ENCODE results near the gene BMAL1. TPM values are rescaled to one million over a fixed set of nuclear protein-coding genes. Genes with fewer than 3 reads are reported as not detected.
A peak's percentile ranks its signal among the peaks of the same experiment; 100 is the strongest.

BMAL1 gene
- total and polyA plus RNA-seq, 2 of the 8 experiments (the other 6 are each of a cell fraction or from before 2014, with no cell fraction given) = 6.8 to 6.9 TPM

DNA sequence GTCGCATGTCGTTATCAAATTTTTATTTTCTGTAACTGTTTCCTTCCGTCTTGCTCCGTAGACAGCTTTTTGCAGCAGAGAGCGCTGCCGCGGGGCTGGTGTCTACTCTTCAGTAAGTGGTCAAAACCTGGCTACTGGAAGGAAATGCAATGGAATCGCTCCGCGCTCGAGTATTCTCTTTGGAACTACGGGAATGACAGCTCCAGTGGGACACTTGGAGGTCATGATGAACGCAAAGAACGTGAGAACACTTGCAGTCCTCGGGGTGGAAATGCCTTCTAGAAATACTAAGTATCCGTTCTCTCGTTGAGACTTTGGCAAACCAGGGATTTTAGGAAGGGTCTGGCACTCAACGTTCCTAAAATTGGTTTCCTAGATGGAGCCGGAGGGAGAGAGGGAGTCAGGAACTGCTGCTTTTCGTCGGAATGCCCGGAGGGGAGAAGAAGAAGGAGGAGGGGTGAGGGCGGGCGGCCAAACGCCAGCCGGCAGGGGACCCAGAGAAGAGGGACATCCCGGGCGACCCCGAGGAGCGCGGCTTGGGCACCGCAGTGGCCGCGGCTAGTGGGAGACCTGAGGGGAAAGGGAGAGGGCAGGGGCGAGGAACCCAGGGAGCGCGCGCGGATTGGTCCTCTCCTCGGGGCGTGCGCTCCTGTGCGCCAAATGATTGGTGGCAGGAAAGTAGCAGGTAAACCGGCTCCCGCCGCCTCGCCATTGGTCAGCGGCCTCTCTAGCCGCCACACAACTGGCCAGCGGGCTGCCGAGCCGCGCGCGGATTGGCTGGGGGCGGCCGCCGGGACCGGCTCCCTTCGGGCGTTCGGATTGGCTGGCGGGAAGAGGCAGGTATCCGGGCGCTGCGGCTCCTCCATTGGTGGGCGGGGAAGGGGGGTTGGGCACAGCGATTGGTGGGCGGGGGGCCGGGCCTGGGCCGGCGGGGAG is 490 bp upstream of the BMAL1 start (continued):
- TF ChIP-seq, protein P1, sequence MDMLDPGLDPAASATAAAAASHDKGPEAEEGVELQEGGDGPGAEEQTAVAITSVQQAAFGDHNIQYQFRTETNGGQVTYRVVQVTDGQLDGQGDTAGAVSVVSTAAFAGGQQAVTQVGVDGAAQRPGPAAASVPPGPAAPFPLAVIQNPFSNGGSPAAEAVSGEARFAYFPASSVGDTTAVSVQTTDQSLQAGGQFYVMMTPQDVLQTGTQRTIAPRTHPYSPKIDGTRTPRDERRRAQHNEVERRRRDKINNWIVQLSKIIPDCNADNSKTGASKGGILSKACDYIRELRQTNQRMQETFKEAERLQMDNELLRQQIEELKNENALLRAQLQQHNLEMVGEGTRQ (IDR thresholded peaks at IDR 0.05; ENCODE audit: low read length) = no peak
- TF ChIP-seq SRF (IDR thresholded peaks at IDR 0.05; ENCODE audit: low read depth, low read length) (no peak), PHF8 (conservative IDR thresholded peaks at IDR 0.05; ENCODE audit: low read depth, low read length) (peak; percentile 65), KDM5A (IDR thresholded peaks at IDR 0.05; ENCODE audit: low read length) (no peak), ATF2 (IDR thresholded peaks at IDR 0.05; ENCODE audit: low read length) (no peak)
- TF ChIP-seq, protein P2, sequence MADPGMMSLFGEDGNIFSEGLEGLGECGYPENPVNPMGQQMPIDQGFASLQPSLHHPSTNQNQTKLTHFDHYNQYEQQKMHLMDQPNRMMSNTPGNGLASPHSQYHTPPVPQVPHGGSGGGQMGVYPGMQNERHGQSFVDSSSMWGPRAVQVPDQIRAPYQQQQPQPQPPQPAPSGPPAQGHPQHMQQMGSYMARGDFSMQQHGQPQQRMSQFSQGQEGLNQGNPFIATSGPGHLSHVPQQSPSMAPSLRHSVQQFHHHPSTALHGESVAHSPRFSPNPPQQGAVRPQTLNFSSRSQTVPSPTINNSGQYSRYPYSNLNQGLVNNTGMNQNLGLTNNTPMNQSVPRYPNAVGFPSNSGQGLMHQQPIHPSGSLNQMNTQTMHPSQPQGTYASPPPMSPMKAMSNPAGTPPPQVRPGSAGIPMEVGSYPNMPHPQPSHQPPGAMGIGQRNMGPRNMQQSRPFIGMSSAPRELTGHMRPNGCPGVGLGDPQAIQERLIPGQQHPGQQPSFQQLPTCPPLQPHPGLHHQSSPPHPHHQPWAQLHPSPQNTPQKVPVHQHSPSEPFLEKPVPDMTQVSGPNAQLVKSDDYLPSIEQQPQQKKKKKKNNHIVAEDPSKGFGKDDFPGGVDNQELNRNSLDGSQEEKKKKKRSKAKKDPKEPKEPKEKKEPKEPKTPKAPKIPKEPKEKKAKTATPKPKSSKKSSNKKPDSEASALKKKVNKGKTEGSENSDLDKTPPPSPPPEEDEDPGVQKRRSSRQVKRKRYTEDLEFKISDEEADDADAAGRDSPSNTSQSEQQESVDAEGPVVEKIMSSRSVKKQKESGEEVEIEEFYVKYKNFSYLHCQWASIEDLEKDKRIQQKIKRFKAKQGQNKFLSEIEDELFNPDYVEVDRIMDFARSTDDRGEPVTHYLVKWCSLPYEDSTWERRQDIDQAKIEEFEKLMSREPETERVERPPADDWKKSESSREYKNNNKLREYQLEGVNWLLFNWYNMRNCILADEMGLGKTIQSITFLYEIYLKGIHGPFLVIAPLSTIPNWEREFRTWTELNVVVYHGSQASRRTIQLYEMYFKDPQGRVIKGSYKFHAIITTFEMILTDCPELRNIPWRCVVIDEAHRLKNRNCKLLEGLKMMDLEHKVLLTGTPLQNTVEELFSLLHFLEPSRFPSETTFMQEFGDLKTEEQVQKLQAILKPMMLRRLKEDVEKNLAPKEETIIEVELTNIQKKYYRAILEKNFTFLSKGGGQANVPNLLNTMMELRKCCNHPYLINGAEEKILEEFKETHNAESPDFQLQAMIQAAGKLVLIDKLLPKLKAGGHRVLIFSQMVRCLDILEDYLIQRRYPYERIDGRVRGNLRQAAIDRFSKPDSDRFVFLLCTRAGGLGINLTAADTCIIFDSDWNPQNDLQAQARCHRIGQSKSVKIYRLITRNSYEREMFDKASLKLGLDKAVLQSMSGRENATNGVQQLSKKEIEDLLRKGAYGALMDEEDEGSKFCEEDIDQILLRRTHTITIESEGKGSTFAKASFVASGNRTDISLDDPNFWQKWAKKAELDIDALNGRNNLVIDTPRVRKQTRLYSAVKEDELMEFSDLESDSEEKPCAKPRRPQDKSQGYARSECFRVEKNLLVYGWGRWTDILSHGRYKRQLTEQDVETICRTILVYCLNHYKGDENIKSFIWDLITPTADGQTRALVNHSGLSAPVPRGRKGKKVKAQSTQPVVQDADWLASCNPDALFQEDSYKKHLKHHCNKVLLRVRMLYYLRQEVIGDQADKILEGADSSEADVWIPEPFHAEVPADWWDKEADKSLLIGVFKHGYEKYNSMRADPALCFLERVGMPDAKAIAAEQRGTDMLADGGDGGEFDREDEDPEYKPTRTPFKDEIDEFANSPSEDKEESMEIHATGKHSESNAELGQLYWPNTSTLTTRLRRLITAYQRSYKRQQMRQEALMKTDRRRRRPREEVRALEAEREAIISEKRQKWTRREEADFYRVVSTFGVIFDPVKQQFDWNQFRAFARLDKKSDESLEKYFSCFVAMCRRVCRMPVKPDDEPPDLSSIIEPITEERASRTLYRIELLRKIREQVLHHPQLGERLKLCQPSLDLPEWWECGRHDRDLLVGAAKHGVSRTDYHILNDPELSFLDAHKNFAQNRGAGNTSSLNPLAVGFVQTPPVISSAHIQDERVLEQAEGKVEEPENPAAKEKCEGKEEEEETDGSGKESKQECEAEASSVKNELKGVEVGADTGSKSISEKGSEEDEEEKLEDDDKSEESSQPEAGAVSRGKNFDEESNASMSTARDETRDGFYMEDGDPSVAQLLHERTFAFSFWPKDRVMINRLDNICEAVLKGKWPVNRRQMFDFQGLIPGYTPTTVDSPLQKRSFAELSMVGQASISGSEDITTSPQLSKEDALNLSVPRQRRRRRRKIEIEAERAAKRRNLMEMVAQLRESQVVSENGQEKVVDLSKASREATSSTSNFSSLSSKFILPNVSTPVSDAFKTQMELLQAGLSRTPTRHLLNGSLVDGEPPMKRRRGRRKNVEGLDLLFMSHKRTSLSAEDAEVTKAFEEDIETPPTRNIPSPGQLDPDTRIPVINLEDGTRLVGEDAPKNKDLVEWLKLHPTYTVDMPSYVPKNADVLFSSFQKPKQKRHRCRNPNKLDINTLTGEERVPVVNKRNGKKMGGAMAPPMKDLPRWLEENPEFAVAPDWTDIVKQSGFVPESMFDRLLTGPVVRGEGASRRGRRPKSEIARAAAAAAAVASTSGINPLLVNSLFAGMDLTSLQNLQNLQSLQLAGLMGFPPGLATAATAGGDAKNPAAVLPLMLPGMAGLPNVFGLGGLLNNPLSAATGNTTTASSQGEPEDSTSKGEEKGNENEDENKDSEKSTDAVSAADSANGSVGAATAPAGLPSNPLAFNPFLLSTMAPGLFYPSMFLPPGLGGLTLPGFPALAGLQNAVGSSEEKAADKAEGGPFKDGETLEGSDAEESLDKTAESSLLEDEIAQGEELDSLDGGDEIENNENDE (IDR thresholded peaks at IDR 0.05; ENCODE audit: insufficient replicate concordance, low read length) = no peak

All from H1 (cell line).